M059J (cell line): Measurements from ENCODE around the gene USP46. TPM values are rescaled to one million over a fixed set of nuclear protein-coding genes. Genes with fewer than 3 reads are reported as not detected.

ENCODE experiments used
- DNase-seq: peaks from one replicate; pipeline ENCODE4 v3.0.0-alpha.2; 2012; ENCODE audit warnings: low read depth
- total RNA-seq: library from RNA; depleted of rRNA; stranded (reverse); fragments of >200 nt; shearing (Covaris generic); gene quantifications from 2 replicates; pipeline ENCODE4 v1.2.3, GENCODE V29; 2014

Gene USP46
- total RNA-seq, 1 experiment from 2014 or later: 11.4 TPM

DNA sequence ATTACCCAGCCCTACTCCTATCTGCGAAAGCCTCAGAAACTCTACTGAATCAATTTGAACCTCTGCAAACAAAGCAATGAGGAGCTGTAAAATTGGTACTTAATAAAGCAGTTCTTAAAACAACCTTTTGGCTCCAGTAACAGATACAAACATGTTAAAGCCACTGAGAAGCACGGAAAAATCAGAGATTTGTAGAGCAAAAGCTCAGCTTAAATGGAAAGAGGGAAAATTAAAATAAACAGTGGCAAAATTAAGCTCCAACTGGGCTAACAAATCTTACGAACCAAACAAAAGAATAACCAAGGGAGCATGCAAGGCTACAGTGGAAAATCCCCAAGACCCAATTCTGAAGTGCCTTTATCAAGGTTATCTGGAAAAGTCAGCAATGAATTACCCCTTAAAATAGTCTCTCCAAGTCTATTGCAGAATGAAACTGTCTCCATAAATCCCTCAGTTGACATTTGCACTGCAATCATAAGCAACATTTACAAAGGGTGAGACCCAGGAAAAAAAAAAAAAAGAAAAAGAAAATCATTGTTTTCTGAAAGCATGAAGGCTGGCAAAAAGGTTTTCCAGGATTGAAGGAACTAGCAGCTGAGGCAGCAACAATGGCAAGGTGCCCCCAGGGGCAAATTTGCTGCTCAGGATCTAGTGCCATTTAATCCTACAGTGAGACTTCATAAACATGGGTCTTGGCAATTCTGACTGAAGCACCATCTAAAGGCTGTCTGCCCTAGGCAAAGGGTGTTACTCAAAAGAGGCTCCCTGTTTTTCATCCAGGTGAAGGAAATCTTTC, 40.1 kb downstream of the USP46 start:
- no peak for DNase-seq

DNA sequence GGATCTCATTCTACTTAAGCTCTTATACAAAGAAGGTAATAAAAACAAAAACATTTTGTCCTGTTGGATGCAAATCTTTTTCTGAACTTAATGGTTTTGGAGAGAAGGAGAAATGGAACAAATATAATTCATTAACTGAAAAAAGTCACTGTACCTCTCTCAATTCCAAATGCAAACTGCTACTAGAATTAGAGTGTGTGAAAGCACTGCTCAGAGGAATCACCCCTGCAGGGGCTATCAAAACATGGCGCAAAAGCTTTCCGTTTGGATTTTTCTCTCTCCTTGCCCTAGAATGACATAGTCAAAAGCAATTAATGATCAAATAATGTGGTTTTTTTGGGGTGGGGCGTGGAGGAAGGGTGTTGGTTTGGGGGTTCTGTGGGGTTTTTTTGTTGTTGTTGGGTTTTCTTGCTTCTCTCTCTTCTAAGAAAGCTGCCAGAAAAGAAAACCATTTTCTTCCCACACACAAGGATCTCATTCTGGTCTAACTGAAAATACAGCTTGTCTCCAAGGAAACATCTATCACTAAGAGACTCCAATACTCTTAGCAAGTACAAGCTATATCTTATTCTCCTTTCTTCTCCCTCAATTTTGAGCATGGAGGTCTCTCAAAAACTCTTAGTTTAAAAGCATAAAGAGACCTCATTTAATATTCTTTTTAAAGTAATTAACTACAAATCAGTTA, 41.6 kb downstream of the USP46 start:
- DNase-seq: no peak

DNA sequence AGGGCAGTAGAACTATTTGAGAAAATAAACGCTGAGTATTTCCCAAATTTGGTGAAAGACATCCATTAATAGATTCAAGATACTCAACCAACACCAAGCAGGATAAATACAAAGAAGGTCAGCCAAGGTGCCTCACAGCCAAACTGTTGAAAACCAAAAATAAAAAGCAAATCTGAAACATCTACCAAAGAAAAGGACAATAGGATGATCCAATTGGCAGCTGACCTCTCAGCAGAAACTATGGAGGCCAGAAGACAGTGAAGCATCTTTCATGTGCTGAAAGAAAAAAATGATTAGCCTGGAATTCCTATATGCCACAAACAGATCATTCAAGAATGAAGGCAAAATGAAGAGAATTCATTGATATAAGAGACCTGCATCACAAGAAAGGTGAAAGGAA, 44.9 kb downstream of the USP46 start:
- DNase-seq: no peak

DNA sequence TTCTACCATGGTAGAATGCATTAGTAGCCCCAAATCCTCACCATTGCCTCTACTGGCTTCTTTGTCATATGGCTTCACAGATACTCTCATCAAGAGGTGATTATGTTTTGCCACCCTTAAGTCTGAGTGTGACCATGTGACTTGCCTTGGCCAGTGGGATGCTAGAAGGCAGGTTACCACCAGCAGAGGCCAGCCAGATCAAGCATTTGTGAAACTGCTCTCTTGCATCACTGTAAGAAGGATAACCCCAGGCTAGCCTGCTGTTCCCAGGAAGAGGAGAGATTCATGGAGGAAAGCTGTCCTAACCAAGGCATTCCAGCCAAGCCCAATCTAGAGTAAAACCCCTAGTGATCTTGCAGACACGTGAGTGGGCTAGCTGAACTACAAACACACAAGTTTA, 46.8 kb downstream of the USP46 start:
- no peak for DNase-seq

DNA sequence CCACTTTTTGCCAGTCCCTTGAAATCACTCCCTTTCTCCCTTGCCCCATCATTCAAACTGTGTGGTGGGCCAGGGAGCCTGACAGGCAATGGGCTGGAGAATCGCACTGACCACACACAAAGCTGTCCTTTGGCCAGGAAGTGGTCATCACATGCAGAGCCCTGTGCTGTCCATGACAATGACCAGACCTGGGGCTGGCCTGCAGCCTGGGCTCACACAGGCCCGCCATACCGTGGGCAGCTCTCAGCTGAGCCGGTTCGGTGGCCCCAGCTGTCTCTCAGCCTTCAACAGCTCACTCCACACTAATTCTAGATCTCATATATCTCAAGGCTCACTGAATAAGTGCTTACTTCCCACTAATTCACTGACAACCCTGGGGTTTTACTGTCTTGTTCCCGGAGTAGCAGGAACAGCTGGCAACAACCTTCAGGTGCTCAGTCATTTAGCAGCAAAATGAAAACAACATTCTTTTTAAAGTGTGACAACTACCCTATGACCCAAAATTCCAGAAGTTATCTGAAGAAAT, 48.0 kb downstream of the USP46 start:
- no peak for DNase-seq

DNA sequence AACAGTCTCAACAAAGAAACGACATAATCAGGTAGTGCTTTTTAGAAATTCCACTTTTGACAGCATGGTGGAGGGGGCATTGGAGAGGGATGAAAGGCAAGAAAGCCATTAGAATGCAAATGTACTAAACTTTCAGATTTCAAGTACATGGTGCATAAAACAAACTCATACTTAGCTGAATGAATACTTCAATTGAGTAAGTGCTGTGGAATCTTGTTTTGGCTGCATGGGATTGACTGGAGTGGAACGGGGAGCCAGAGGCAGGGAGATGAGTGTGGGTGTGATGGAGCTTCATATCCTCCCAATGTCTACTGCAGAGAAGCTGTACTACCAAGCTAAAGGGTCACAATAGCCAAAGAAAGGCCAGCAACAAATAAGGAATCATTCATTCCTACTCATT, 52.4 kb downstream of the USP46 start:
- no peak for DNase-seq

DNA sequence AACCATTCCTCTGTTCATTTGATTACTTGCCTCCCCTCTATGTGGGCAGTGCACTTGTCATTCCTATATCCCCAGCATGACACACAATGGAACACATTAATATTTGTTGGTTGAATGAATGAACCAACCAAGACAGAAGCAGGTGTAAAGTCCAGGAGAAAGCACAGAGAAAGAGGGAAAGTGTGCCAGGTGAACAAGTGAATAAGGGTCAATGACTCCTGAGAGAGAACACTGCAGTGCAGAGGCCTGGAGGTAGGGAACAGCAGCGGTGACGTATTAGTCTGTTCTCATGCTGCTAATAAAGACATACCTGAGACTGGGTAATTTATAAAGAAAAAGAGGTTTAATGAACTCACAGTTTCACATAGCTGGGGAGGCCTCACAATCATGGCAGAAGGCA, 53.1 kb downstream of the USP46 start:
- DNase-seq: no peak

DNA sequence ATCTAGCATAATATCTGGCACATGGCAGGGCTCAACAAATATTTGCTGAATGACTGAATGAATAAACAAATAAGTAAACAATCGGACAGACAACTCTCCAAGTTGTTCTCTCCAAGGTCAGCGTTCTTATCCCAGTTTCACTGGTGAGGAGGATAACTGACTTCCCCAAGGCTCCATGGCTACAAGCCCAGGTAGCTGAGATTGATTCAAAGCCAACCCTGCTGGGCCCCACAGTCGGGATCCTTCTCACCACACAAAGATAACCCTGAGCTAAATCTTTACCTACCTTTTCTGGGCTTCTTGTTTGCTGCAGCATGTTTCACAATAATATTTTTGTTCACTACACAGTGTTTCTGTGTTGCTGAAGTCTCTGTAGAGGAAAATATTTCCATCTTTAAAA, 54.9 kb downstream of the USP46 start:
- DNase-seq: no peak

DNA sequence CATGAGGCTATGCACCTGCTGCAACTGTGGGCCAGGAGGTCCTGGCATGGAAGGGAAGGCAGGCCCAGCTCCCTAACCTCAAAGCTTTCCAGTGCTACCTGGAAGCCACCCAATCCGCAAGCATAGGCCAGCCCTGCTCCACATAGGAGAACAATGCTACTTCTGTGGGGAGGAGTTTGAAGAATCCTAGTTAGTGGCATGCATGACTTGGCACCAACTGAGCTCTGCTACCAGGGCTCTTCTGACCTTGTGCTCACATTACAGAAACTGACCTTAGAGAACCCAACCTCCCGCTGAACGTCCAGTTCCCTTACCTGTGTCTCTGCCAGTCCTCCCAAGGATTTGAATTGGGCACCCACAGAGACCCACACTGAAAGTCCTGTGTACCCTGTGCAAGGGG, 58.8 kb downstream of the USP46 start:
- no peak for DNase-seq

DNA sequence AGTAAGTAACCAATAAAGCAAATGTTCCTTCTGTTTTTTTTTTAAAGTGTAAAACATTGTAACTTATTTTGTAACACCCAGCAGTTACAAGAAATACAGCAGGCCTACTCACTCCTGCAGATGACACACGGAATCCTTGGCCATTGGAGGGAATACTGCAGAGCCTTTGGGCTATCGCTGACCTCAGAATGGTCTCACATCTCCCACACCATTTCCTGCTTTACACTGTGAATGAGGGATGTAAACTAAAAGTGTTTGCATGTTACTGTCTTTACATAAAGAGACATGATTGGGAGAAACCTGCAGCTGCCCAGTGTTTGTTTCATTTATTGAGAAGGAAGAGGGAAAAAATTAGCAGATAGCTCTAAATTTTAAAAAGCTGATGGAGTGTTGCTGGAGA, 64.1 kb downstream of the USP46 start:
- DNase-seq: no peak

DNA sequence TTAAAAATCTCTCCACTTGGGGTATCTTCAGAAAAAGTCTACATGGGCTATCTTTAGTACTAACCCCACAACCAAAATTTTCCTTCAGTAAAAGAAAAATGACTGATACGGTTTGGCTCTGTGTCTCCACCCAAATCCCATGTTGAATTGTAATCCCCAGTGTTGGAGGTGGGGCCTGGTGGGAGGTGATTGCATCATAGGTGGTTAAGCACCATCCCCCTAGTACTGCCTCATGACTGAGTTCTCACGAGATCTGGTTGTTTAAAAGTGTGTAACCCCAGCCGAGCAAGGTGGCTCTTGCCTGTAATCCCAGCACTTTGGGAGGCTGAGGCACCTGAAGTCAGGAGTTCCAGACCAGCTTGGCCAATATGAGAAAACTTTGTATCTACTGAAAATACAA, 66.8 kb downstream of the USP46 start:
- DNase-seq: no peak

DNA sequence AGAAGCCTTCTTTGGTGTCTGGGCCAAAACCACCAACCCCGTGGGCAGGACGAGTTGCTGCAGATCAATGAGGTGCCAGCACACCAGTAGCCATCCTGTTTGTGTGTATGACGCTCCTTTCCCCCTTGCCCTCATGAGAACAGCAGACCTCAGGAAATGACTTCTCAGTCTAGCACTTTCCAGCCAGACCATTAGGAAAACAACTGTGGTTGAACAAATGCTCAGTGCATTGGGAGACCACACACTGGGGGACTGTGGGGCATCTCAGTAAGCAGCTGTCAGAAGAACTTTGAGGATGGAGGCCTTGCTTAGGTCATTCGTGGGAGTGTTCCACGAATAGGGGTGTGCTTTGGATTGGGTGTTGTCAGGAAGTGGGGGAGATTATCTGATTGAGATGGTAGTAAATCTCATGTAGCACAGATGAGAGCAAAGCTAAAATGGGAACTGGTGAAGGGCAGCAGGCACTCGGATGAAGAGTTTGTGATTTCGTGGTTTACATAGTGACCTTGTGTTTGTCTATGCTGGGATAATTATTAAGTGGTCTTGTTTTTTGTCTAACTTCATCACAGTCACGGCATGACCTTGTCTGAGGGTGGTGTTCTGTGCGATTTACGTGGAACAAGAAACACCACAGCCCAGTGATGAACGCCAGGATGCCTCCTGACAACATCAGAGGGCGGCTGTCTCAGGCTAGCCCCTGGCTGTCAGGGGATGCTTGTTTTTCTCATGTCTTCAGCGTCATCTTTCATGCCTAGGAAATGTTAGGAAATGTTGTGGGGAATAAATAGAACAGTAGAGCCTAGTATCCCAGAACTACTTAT, 70.1 kb downstream of the USP46 start:
- DNase-seq: peak; percentile 70

DNA sequence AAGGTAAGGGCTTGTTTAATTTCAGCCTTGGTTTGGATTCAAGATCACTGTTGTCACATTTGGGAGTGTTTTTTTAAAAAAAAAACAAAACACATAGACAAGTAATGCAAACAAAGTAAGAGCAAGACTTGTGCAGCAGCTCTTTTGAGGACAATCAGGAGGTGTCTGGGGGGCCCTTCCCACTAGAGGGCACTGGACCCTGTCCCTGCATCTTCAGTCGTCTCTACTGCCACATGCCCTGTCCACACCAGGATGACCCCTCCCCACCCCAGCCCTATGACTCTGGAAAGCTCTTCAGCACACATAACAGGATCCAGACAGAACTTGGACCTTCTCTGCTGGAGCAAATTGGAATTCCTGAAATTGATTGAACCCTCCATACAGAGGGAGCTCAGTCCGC, 71.0 kb downstream of the USP46 start:
- DNase-seq: peak; percentile 13

DNA sequence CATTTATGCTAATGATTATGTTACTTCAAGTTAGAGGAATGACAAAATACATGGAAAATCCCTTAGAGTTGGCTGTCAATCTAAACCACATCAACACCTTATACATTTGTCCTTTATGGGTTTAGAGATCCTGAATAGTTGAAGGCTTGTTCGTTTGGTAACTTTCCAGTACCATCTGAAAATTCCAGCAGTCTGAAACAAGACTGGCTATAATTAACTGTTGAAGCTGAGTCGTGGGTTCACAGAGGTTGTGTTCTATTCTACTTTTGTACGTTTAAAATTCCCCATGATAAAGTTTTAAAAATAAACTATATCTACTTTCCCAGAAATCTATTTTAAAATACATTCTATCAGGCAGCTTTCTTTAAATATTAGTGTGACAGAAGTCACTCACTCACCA, 73.0 kb downstream of the USP46 start:
- DNase-seq: no peak

DNA sequence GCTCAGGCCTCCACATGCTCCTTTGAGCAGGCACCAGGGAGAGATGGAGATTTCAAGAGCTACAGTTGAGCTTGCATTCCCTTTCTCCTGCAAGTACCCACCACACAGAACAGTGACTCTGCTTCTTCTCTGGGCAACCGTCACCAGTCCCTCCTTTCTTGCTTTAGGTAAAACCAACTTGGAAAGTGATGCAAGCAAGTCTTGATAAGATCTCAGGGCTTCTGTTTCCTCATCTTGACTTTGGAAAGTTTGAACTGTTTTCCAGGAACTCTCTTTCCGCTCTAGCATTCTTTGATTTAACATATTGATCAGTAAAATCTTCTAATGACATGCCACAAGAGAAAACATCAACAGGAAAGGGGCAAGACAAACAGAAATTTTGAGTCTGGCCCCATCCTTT, 73.7 kb downstream of the USP46 start:
- DNase-seq: no peak

DNA sequence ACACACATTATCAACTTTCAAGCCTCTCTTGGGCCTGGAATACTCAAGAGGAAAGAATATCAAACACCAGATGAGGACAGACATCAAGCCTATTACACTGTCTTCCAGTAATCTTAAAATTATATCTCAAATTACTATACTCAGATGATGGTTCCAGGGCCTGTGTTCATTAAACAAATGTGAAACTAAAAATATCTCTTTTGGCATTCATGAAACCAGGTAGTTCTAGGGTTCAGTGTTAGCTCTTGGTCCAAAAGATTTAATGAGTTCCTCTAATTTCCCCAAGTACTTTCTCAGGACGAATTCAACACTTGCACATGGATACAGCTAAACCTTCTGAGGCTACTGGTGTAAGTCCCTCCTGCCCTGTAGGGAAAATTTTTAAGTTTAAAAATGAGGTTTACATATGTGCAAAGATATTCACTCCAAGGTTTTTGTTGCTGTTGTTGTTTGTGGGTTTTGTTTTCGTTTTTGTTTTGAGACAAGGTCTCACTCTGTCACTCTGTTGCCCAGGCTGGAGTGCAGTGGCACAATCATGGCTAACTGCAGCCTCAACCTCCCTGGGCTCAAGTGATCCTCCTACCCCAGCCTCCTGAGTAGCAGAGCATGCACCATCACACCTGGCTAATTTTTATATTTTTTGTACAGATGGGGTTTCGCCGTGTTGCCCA, 79.4 kb downstream of the USP46 start:
- DNase-seq: no peak

DNA sequence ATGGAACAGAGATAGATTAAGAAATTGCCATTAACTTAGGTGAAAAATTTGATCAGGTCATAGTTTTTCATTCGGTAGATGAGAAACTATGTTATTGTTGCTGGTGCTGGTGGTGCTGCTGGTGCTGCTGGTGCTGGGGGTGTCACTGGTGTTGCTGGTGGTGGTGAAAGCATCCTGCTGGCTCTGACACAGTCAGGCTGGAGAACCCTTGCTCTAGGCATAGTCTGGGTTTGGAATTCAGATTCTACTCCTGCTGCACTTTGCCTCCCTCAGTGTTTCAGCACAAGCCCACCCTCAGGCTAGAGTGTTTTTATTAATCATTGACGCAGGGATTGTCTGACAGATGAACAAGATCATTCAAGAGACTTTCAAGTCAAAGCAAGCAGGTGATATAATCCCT, 80.2 kb downstream of the USP46 start:
- DNase-seq: no peak

DNA sequence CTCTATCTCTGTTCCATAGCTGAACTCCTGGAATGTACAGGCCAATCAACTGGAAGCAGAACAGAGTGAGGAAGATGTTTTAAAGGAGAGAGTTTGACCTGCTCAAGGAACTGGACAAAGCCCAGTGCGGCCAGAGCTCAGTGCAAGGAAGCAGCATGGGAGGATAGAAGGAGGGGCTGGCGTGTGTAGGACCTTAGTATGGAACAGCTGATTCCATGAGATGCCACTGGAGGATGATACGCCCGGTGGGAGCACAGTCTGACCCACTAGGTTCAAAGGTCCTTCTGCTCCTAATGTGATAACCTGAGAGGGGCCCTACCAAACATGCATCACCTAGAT, 81.5 kb downstream of the USP46 start:
- DNase-seq: no peak

DNA sequence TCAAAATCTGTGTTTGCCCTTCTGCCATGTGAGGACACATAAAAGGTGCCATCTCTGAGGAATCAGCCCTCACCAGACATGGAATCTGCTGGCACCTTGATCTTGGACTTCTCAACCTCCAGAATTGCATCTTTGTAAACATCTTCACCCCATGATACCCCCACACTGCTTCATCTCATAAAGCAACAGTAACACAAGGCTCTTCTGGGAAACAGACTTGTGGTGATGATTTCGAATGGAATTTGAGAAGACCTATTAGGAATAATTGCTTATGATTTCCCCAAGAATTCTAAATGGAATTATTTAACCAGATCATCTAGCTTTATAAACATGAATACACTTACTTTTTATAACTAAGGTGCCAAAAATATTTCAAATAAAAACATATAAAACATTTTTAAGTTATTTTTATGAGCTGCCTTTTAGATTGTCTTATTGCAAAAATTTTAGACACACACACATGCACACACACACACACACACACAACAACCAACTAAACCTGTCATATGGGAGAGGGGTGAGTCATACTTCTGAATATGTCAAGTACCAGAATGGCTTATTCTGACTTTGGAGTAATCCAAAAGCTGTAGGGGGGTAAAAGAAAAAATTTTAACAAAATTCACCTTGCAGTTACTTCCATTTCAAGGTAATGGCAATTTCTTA, 82.0 kb downstream of the USP46 start:
- DNase-seq: peak; percentile 50

DNA sequence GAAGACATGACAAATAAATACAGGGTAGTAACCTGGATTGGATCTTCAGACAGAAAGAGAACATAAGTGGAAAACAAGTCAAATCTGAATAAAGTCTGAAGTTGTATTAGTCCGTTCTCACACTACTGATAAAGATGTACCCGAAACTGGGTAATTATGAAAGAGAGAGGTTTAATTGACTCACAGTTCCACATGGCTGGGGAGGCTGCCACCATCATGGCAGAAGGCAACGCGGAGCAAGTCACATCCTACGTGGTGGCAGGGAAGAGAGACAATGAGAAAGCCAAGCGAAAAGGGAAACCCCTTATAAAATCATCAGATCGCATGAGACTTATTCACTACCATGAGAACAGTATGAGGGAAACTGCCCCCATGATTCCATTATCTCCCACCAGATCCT, 82.8 kb downstream of the USP46 start:
- no peak for DNase-seq

DNA sequence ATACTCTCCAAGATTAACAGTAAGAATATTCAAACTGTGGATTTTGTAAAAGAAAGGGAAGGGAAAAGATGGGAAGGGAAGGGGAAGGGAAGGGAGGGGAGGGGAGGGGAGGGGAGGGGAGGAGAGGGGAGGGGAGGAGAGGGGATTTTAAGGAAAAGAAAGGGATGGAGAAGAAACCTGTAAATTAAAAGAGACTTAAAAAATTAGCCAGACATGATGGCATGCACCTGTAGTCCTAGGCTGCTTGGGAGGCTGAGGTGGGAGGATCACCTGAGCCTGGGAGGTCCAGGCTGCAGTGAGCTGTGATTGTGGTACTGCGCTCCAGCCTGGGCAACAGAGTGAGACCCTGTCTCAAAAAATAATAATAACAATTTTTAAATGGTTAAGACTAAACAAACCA, 83.7 kb downstream of the USP46 start:
- DNase-seq: no peak

DNA sequence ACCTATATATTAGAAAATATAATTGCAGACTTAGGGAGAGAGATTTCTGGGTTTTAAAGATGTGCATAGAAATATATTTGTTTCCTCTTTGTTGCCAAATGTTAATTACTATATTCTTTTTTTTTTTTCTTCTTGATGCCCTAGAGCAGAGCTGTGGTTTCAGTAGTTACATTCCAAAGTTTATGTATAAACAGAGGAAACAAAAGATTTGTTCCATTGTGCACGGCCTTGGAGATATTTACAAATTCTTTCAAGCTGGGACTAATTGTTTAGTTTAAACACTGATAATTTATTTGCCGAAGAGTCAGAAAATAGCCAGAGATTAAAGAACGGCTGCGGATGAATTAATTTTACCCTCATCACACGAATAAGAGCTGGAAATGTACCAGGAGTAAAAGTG, 85.1 kb downstream of the USP46 start:
- DNase-seq: peak; percentile 69
